Stimulated activated CD8-positive, alpha-beta memory T cell treated with anti-CD3 and anti-CD28 coated beads, Interleukin-4, amount 100 ng/mL, for 1 hour (primary cell): ENCODE data around the gene SHPK.

Experiments used
- DNase-seq, 2 donors: peaks; one replicate each; pipeline ENCODE4 v3.0.0-alpha.2; 2020; ENCODE audit warnings: low read depth in 2 of 2, low spot score in 1 of 2

The SHPK gene

DNA sequence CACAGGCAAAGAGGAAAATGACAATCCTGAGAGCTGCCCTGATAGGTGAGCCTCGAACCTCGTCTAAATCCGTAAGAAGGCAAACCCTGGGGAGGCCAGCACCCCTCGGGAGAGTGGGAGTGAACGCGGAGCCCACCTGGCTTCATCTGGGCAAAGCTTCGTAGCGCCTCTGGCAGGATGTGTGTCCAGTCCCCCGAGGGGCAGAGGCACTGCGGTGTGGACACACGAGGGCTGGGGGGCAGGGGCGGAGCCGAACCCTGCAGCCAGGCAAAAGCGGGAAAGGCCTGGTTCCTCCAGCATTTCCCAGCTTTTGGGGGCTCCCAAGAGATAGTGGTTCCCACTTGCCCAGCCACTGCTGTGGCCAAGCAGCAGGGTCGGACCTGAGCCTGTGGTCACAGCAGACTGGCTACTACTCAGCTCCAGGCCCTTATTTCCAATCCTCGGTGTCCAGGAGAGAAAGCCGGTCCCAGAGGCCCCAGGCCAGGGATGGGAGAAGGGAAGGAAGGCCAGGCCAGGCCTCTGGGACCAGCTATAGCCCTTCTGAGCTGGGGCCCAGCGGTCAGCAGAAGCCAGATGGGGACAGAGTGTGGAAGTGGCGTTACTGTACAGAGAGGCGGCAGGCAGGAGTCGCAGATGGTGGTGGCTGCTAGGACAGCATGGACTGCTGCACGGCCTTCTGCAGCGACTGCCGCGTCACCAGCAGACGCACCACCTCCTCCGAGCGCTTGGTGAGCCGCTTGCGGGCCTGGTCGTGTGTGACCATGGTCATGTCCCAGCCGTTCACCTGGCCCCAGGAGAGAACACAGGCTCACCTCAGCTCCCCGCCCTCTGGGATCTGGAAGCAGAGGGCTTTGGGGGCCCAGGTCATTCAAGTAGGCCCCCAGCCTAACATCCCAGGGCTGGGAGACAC, 27.3 kb upstream of the SHPK start:
- DNase-seq = no peak

GRCh38 chr17:3660311-3660891, 24.4 kb upstream of the SHPK start:
- DNase-seq = no peak

- DNase-seq = no peak
Measured at GRCh38 chr17:3659541-3660111, 23.6 kb upstream of the SHPK start.

DNA sequence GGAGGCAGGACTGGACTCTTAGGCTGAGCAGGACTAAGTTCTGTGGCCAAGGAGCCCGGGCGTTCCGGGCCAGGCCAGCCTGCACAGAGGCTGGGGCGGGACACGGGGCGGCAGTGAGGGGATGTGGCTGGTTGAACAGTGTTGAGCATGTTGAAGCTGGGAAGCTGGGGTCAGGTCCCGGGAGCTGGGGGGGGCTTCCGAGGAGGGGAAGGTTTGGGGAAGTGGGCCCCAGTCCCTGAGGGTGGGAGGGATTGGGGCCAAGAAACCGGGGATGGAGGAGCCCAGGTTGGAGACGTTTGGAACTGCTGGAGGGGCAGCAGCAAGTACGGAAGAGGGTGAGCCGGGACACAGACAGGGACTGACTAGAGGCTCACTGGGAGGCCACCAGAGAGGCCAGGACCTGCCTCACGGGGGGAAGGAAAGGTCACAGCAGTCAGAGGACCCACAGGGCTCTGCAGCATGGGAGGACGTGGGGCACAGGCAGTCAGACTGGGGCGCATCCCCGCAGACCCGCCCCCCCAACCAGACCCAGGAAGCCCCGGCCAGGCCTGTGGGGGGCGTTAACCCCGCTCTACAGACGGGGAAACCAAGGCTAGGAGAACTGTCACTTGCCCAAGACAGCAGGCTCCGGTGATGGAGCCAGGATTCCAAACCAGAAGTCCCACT, 22.9 kb upstream of the SHPK start:
- DNase-seq = no peak

DNA sequence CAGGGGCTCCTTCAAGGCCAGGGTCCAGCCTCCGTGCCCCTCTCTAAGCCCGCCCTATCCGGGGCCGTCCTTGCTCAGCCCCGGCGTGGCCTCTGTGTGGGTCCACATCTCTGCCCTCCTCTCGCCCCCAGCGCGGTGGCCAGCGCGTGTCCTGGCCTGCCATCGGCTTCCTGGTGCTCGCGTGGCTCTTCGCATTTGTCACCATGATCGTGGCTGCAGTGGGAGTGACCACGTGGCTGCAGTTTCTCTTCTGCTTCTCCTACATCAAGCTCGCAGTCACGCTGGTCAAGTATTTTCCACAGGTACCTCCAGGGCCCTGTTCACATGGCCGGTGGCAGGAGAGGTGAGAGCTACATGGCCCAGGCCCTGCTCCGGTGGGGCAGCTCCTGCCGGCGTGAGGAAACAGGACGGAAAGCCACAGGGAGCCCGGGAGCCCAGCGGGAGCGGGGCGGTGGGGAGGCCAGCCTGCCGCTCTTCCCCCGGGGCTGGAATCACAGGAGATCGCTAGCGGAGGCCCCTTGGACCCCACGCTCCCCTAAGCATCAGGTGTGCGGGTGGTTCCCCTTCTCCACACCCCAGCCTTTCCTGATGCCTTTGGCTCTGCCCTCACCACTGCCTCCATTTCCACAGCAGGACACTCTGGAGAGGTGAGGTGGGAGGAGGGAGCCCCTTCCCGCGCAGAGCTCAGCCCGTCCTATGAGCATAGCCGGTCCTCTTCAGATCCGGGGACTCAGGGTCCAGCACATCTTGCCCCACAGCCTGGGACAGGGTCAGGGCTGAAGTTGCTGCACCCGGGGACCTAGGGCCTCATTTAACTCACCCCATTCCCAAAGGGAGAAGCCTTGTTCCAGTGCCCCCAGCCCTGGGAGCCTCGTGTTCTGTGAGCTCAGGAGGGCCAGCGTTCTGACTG, 22.1 kb upstream of the SHPK start:
- no peak for DNase-seq

DNA sequence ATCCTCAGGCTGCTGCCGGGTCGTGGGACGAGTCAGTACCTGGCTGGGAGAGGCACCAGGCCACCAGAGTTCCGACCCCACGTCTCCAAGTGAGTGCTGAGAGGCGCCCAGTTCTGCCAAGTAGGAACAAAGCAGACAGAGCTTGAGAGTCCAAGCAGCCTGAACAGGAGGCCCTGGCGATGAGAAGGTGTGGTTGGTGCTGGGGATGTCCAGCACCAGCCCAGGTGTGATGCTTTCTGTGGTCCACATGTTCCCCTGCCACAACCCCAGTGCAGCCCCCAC, 21.5 kb upstream of the SHPK start:
- DNase-seq = no peak

DNA sequence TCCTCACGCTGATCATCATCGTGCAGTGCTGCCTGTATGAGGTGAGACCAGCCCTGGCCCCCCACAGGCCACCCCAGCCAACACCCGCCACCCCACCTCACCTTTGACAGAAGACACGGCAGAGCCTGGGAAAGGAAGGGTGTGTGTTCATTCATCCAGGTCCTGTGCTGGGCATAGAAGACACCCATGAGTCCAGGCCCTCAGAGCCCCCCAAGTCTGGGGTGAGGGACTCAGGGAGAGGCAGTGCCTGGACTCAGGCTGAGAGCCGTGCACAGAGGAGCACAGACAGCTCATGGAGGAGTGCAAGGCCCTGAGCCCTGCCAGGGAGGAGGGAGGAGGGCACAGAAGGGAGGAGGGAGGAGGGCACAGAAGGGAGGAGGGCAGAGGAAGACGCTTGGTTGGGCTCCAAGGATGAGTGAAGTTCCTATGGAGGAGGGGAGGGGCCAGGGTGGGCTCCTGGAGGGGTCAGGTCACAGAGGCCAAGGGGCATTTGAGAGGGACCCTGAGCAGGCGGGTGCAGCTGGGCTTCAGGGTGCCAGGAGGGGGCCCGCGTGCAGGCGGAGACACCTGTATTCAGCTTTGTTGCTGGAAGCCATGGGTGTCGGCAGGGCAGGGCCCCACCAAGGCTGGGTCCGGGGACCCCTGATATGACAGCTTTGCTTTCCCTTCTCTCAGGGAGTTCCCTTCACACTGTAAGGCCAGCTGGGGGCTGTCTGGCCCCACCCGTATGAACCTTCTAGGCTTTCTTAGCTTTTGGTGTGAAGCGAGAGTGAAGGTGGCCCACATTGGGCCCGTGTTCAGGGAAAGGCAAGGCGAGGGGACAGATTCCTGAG, 20.9 kb upstream of the SHPK start:
- no peak for DNase-seq

- no peak for DNase-seq
Measured at GRCh38 chr17:3656353-3656752, 20.3 kb upstream of the SHPK start.

DNA sequence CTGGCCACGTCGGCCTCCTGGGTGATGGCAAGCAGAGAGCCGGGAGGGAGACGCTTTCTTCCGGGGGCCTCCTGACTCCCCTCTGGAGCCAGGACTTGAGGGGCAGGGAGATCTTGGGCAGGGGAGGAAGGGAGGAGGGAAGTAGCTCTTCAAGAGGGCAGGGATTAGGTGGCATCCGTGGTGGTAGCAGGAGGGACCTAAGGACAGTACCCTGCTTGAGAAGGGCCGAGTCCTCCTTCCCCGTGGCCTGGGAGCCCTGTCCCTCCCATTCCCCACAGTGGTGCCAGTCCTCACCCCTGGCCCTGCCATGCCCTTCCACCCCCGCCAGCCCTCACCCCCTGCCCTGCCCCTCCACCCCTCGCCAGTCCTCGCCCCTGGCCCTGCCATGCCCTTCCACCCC, 19.7 kb upstream of the SHPK start:
- no peak for DNase-seq

- DNase-seq = no peak
Measured at GRCh38 chr17:3647769-3648555, 11.9 kb upstream of the SHPK start.

- DNase-seq = no peak
Measured at GRCh38 chr17:3647251-3647650, 11.2 kb upstream of the SHPK start.

- no peak for DNase-seq
Measured at GRCh38 chr17:3645310-3645709, 9.3 kb upstream of the SHPK start.

- no peak for DNase-seq
Measured at GRCh38 chr17:3643889-3644349, 7.9 kb upstream of the SHPK start.

DNA sequence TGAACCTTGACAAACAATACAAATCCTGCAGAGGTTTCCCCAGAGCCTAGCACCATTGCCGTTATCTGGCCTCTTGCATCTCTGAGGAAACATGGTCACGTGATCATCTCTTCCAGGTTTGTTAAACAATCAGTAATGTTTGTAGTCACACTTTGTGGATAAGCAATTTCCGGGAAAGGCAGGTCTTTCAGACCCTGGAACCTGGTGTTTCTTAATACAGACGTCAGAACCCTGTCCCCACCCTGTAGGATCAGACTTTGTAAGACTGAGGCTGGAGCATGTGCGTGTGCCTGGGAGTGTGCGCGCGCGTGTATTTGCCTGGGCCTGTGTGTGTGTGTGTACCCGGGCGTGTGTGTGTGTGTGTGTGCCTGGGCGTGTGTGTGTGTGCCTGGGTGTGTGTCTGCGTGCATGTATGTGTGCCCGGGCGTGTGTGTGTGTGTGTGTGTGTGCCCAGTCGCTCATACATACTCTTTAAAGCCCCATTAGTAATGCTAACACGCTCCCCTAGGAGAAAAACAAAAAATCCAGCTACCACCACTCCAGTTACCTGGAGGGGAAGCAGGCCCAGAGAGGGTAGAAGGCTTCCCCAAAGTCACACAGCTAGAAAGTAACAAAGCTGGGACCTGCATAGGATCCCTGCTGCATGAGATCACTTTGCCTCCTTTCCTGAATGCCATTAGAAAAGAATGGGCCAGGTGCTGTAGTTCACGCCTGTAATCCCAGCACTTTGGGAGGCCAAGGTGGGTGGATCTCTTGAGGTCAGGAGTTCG, 5.9 kb upstream of the SHPK start:
- no peak for DNase-seq

DNA sequence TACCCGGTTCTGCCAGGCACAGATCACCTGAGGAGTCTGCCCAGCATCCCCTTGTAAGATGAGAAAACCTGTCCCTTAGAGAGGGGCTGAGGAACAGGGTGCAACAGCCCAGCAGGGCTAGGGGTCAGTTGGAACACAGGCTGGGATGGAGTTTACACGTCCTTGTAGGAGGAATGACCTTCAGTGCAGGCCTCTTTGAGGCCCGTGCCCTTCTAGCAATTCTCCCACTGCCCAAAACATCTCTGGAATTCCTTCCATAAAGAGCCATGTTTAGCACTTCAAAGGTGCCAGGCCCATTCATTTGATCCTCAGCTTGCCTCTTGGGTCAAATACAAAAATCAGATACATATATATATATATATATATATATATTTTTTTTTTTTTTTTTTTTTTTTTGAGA, 5.0 kb upstream of the SHPK start:
- no peak for DNase-seq

- DNase-seq = no peak
Measured at GRCh38 chr17:3639981-3640596, 4.0 kb upstream of the SHPK start.

DNA sequence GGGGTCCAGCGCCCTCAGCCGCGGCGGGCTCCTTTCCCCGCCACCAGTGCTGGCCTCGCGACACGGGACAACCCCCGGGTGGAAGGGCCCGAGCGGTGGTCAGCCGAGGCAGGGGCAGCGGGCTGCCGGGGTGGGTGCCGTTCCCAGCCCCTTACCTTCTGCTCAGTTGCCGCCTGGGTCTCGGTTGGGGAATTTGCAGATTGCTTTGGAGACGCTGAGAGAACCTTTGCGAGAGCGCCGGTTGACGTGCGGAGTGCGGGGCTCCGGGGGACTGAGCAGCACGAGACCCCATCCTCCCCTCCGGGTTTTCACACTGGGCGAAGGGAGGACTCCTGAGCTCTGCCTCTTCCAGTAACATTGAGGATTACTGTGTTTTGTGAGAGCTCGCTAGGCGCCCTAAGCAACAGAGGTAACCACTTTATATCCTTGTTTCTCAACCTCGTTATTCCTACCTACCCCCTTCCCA, 891 bp upstream of the SHPK start:
- no peak for DNase-seq
